NCI-H82 treated with DMSO at 0.1 percent for 48 hours (cell line): Measurements from ENCODE around the gene RNF175.
"Not testable (repeated sequence)": the region's sequence is repeated elsewhere in the genome, so short reads cannot be mapped to it uniquely, and the experiment has no call there.

Experiments
- DNase-seq: peaks from one replicate; lab custom pipeline; 2025; ENCODE audit not compliant: unreplicated experiment; lab: John Stamatoyannopoulos, UW

RNF175 gene

GRCh38 chr4:153684182-153684970 lies 75.4 kb downstream of the RNF175 start, which contains the start of gene TLR2:
Gene TLR2 (plus strand): TSS chr4:153684280. CDS start chr4:153702908, 18,628 bp downstream.
- DNase-seq: no peak

GRCh38 chr4:153683763-153684181 lies 76.1 kb downstream of the RNF175 start:
- no peak for DNase-seq

- DNase-seq: no peak
Observed at GRCh38 chr4:153679486-153679885, 80.3 kb downstream of the RNF175 start.

DNA sequence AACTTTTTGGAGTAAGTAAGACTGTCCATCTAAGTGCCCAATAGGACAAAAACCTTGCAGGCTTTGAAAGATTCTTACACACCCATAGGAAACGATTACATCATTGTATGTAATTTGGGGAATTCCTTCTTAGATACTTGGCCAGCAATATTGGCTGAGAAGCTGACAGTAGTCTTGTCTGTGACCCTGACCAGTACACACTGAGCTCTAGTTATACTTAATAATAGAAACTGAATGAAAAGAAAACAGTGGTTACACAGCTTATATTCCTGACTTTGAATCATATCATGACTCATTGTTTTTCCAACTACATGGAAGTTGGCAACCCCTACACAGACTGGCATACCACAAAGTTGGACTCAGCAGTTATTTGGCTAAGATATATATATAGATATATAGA lies 82.8 kb downstream of the RNF175 start:
- no peak for DNase-seq

- DNase-seq: no peak
Observed at GRCh38 chr4:153676486-153676885, 83.3 kb downstream of the RNF175 start.

GRCh38 chr4:153669838-153670237 lies 90.0 kb downstream of the RNF175 start:
- no peak for DNase-seq

DNA sequence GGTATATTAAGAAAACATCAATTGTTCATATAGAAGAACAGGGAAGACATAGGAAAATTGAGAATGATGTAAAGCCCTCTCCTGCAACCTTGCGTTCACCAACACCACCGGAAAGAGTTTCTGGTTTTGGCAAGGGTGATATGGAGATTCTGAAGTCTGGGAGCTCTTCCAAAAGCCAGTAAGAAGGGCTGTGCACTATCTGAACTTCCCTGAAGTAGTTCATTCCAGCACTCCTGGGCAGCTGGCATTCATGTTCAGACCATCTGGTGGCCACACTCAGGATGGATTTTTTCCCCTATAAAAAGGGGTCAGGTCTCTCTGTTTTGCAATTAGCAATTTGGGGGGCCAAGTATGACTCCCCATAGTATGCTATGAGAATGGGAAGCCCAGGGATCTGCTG lies 91.2 kb downstream of the RNF175 start:
- DNase-seq: no peak

GRCh38 chr4:153666505-153666904 lies 93.3 kb downstream of the RNF175 start:
- DNase-seq: not testable (repeated sequence)

DNA sequence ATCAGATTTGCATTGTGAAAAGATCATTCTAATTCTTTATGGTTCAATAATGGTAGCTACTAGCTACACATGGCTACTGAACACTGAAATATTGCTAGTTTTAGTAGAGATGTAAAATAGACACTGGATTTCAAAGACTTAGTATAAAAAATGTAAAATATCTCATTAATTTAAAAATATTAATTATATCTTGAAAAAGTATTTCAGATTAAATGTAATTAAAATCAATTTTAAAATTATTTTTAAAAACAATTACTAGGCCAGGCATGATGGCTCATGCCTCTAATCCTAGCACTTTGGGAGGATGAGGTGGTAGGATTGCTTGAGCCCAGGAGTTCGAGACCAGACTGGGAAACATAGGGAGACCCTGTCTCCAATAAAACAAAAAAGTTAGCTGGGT lies 96.2 kb downstream of the RNF175 start:
- DNase-seq: no peak

GRCh38 chr4:153661908-153662307 lies 97.9 kb downstream of the RNF175 start:
- DNase-seq: no peak

GRCh38 chr4:153661215-153661822 lies 98.5 kb downstream of the RNF175 start:
- DNase-seq: no peak
